Lung (tissue), 12 donors: ENCODE results near the gene KLHL25. TPM values are rescaled to one million over a fixed set of nuclear protein-coding genes. Genes with fewer than 3 reads are reported as not detected.

Source experiments
- ATAC-seq: fragments of 200-7000 bp; cut with Tn5 transposase; one replicate; pipeline ENCODE4 v1.9.1; 2020; ENCODE audit warnings: moderate number of reproducible peaks; ENCODE audit not compliant: insufficient read depth, low FRiP score
- DNase-seq, 3 donors: peaks; one replicate each; pipeline ENCODE4 v3.0.0-alpha.2; 2013 to 2017
- H3K27ac ChIP-seq, 2 donors: one replicate each; pipeline ENCODE4 v1.5.1; 2013; ENCODE audit warnings: mild to moderate bottlenecking in 2 of 2, moderate library complexity in 2 of 2, control low read depth in 1 of 2, inconsistent platforms in 1 of 2, low read depth in 1 of 2, low read length in 1 of 2
- H3K27me3 ChIP-seq, 3 donors: one replicate each; pipeline ENCODE4 v1.5.1; 2013; ENCODE audit warnings: low read length in 2 of 3; ENCODE audit not compliant: control insufficient read depth in 3 of 3, insufficient read depth in 3 of 3
- H3K36me3 ChIP-seq, 4 donors: one replicate each; pipeline ENCODE4 v1.5.1; 2013; ENCODE audit warnings: low read length in 4 of 4, mild to moderate bottlenecking in 1 of 4, moderate library complexity in 1 of 4; ENCODE audit not compliant: control insufficient read depth in 4 of 4, insufficient read depth in 4 of 4
- H3K4me1 ChIP-seq, 5 donors: one replicate each; pipeline ENCODE4 v1.5.1; 2013; ENCODE audit warnings: low read length in 5 of 5, mild to moderate bottlenecking in 2 of 5, moderate library complexity in 1 of 5; ENCODE audit not compliant: control insufficient read depth in 5 of 5, insufficient read depth in 5 of 5
- H3K4me3 ChIP-seq: one replicate; pipeline ENCODE4 v1.5.1; 2013; ENCODE audit warnings: mild to moderate bottlenecking, control low read depth, moderate library complexity
- H3K9ac ChIP-seq, 2 donors: one replicate each; pipeline ENCODE4 v1.5.1; 2013; ENCODE audit warnings: low read length in 2 of 2, control low read depth in 1 of 2; ENCODE audit not compliant: insufficient read depth in 1 of 2
- H3K9me3 ChIP-seq, 4 donors: one replicate each; pipeline ENCODE4 v1.5.1; 2013; ENCODE audit warnings: low read length in 3 of 4, mild to moderate bottlenecking in 1 of 4, moderate library complexity in 1 of 4; ENCODE audit not compliant: control insufficient read depth in 4 of 4, insufficient read depth in 3 of 4
- WGBS, 2 donors: extraction: QIAGEN DNeasy Blood & Tissue Kit; methylation state at CpG; one replicate each; pipeline ENCODE4 v1.1.7; 2013; 5-methylcytosine and 5-hydroxymethylcytosine counted together
- polyA plus RNA-seq, 2 donors: library from polyadenylated mRNA; stranded (reverse); fragments of 200-250 nt; gene quantifications; one replicate each; pipeline ENCODE4 v1.2.1, GENCODE V29; 2013
- total RNA-seq, 2 donors: library from RNA; depleted of rRNA in 1 of 2; stranded (reverse); fragments of >200 nt in 1 of 2; gene quantifications; one replicate each; pipeline ENCODE4 v1.2.1, GENCODE V29; 2014 to 2021
- TF ChIP-seq, protein P1 (sequence below): IDR thresholded peaks from 2 replicates; pipeline ENCODE4 v1.5.1; 2012; ENCODE audit warnings: mild to moderate bottlenecking; ENCODE audit errors: control extremely low read depth, extremely low read depth
- donor health status: control.
- donor health status: control.
- donor health status: Bipolar disorder and iron deficiency.
- donor health status: healthy.
- donor health status: DM: yes; HTN: yes; CAD: no.

Gene KLHL25
- total and polyA plus RNA-seq, 4 donors = 3.0 to 9.2 (median 7.1) TPM

DNA sequence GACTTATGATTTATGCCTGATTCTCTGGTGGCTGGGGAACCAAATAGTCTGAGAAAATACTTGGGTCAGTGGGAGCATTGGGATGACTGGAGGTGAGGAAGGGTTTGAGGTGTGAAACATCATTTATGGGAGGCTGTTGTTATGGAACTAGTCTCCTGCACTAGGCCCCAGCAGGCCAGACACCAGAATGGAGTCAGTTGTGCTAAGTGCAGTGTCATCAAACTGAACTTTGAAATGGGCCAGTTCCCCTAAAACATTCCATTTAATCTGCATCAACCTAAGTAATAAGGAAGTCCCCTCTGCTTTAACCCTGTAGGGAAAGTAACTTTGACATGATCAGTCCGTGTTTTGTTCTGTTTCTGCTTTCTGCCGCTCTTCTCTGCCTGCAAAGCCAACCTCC lies 44.9 kb upstream of the KLHL25 start:
- 78 to 92% methylated on average over 2 of the region's 2 CpGs for WGBS, 2 donors
- ATAC-seq = no peak
- Histone ChIP-seq H3K9me3 (no peaks in the 10 kb centered on the region), H3K4me3 (no peak overlapping the region), H3K27ac (no peak overlapping the region), H3K27me3 (peaks cover 0 to 2% (median 0%) of the 10 kb centered on the region in 3 donors), H3K9ac (no peak overlapping the region), H3K4me1 (peaks cover 0 to 4% (median 0%) of the 10 kb centered on the region in 5 donors), H3K36me3 (no peaks in the 10 kb centered on the region)
- TF ChIP-seq, protein P1, sequence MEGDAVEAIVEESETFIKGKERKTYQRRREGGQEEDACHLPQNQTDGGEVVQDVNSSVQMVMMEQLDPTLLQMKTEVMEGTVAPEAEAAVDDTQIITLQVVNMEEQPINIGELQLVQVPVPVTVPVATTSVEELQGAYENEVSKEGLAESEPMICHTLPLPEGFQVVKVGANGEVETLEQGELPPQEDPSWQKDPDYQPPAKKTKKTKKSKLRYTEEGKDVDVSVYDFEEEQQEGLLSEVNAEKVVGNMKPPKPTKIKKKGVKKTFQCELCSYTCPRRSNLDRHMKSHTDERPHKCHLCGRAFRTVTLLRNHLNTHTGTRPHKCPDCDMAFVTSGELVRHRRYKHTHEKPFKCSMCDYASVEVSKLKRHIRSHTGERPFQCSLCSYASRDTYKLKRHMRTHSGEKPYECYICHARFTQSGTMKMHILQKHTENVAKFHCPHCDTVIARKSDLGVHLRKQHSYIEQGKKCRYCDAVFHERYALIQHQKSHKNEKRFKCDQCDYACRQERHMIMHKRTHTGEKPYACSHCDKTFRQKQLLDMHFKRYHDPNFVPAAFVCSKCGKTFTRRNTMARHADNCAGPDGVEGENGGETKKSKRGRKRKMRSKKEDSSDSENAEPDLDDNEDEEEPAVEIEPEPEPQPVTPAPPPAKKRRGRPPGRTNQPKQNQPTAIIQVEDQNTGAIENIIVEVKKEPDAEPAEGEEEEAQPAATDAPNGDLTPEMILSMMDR = no peak
- no peak for DNase-seq

DNA sequence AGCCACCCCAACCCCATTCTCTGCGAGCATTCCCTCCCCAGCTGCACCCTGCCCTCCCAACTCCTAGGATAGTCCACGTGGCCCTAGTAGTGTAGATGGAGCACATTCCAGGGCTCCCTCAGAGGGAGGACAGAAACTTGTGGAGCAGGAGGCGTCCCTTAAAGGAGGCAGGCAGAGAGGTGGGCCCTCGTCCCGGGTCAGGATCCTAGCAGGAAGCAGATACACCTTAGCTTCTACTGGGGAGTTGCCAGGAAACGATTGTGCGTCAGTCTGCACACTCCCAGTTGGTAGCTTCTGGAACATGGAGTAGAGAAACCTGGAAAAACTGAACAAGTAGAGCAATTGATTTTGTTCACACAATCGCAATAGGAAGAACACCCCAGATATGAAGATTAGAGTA lies 43.9 kb upstream of the KLHL25 start:
- no peak overlapping the region for H3K4me3 ChIP-seq
- no peak overlapping the region for H3K27ac ChIP-seq
- no peak for ATAC-seq
- TF ChIP-seq, protein P1 = no peak
- no peak for DNase-seq
- 88 to 91% methylated on average over 8 of the region's 8 CpGs for WGBS, 2 donors
- no peaks in the 10 kb centered on the region for H3K9me3 ChIP-seq
- H3K4me1 ChIP-seq = peaks cover 0 to 4% (median 0%) of the 10 kb centered on the region in 5 donors
- no peaks in the 10 kb centered on the region for H3K27me3 ChIP-seq
- no peaks in the 10 kb centered on the region for H3K36me3 ChIP-seq
- H3K9ac ChIP-seq = no peak overlapping the region

DNA sequence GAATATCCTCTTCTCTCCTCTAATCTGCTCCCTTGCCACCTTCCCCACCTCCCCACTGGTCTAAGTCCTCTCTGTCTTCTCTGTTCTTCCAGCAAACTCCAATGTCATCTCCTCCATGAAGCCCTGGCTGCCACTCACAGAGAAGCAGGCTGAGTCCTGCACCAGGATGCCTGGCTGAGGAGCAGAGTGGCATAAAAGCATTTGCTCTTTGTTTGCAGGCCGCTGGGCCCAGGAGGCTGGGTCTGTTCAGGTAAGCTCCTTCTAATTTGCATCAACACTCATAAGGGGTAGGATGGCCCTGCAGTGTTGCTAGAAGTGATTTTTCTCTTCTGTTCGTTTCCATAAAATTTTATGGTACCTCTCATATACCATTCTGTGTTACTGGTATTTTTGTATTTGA lies 43.2 kb upstream of the KLHL25 start:
- Histone ChIP-seq H3K36me3 (no peaks in the 10 kb centered on the region), H3K27me3 (no peaks in the 10 kb centered on the region), H3K27ac (no peak overlapping the region), H3K4me3 (no peak overlapping the region), H3K4me1 (peaks cover 0 to 4% (median 0%) of the 10 kb centered on the region in 5 donors), H3K9me3 (no peaks in the 10 kb centered on the region), H3K9ac (no peak overlapping the region)
- DNase-seq = no peak
- no peak for ATAC-seq
- 77 to 88% methylated on average over 2 of the region's 2 CpGs for WGBS, 2 donors
- TF ChIP-seq, protein P1 = no peak

DNA sequence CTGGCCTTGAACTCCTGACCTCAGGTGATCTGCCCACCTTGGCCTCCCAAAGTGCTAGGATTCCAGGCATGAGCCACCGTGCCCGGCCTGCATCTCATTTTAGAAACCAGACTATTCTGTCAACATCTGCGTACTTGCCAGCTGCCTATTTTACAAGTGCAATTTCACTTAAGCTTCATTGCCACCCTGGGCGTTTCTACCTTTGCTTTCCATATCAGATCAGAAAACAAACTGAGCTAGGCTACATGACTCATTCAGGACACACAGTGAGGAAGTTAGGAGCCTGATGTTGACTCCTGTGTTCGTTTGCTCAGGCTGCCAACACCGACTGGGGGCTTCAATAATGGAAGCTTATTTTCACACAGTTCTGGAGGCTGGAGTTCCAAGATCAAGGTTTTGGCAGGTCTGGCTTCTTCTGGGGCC lies 42.3 kb upstream of the KLHL25 start:
- H3K9me3 ChIP-seq = no peaks in the 10 kb centered on the region
- no peak overlapping the region for H3K4me3 ChIP-seq
- TF ChIP-seq, protein P1 = no peak
- H3K27ac ChIP-seq = no peak overlapping the region
- DNase-seq = no peak
- no peaks in the 10 kb centered on the region for H3K36me3 ChIP-seq
- H3K27me3 ChIP-seq = no peaks in the 10 kb centered on the region
- H3K4me1 ChIP-seq = peaks cover 0 to 4% (median 0%) of the 10 kb centered on the region in 5 donors
- WGBS, 2 donors = 57 to 70% methylated on average over 6 of the region's 6 CpGs
- ATAC-seq = no peak
- no peak overlapping the region for H3K9ac ChIP-seq
